SK-N-SH treated with all-trans-retinoic acid at 6 μM for 48 hours (cell line): ENCODE data around the gene HRNR.

Experiments used
- ATAC-seq: fragments of 200-7000 bp; cut with Tn5 transposase; 3 replicates; pipeline ENCODE4 v1.9.1; 2020; ENCODE audit warnings: mild to moderate bottlenecking, moderate library complexity
- ARNTL ChIP-seq: fragments of 450-650 bp; formaldehyde crosslinking; IDR thresholded peaks from 2 replicates; pipeline ENCODE4 v1.5.0; 2020; ENCODE audit warnings: low read depth, mild to moderate bottlenecking, moderate library complexity, borderline replicate concordance
- BACH2 ChIP-seq: fragments of 250-450 bp; sonication (Bioruptor Pico); IDR thresholded peaks from 2 replicates; pipeline ENCODE4 v1.9.0; 2021; ENCODE audit warnings: mild to moderate bottlenecking, borderline replicate concordance
- ESRRG ChIP-seq: fragments of 250-450 bp; sonication (Bioruptor Pico); IDR thresholded peaks from 2 replicates; pipeline ENCODE4 v1.6.1; 2021; ENCODE audit warnings: mild to moderate bottlenecking
- OSR1 ChIP-seq: fragments of 250-450 bp; sonication (Bioruptor Pico); IDR thresholded peaks from 2 replicates; pipeline ENCODE4 v1.8.0; 2022; ENCODE audit warnings: moderate library complexity, mild to moderate bottlenecking, inconsistent platforms
- PPARA ChIP-seq: fragments of 250-450 bp; sonication (Bioruptor Pico); IDR thresholded peaks from 2 replicates; pipeline ENCODE4 v1.5.0; 2020; ENCODE audit warnings: mild to moderate bottlenecking, borderline replicate concordance
- SNAI2 ChIP-seq: fragments of 250-450 bp; sonication (Bioruptor Pico); IDR thresholded peaks from 2 replicates; pipeline ENCODE4 v1.5.0; 2020; ENCODE audit warnings: mild to moderate bottlenecking, moderate library complexity
- TCF4 ChIP-seq: fragments of 250-450 bp; sonication (Bioruptor Pico); IDR thresholded peaks from 2 replicates; pipeline ENCODE4 v1.8.0; 2021; ENCODE audit warnings: mild to moderate bottlenecking, moderate library complexity, borderline replicate concordance
- TOX ChIP-seq: fragments of 250-450 bp; sonication (Bioruptor Pico); IDR thresholded peaks from 2 replicates; pipeline ENCODE4 v1.8.0; 2021; ENCODE audit warnings: mild to moderate bottlenecking, moderate library complexity, borderline replicate concordance
- ZC3H10 ChIP-seq: fragments of 250-450 bp; sonication (Bioruptor Pico); IDR thresholded peaks from 2 replicates; pipeline ENCODE4 v1.5.1; 2021; ENCODE audit warnings: mild to moderate bottlenecking, moderate library complexity
- ZFP3 ChIP-seq: fragments of 250-450 bp; sonication (Bioruptor Pico); IDR thresholded peaks from 2 replicates; pipeline ENCODE4 v1.5.0; 2020; ENCODE audit warnings: mild to moderate bottlenecking, moderate library complexity
- ZFP30 ChIP-seq: fragments of 450-650 bp; formaldehyde crosslinking; IDR thresholded peaks from 2 replicates; pipeline ENCODE4 v1.5.0; 2022; ENCODE audit warnings: mild to moderate bottlenecking, moderate library complexity
- ZNF565 ChIP-seq: fragments of 450-650 bp; formaldehyde crosslinking; conservative IDR thresholded peaks from 2 replicates; pipeline ENCODE4 v1.5.0; 2020; ENCODE audit warnings: low read depth, mild to moderate bottlenecking, moderate library complexity
- ZNF8 ChIP-seq: fragments of 450-650 bp; formaldehyde crosslinking; IDR thresholded peaks from 2 replicates; pipeline ENCODE4 v1.5.0; 2020; ENCODE audit warnings: mild to moderate bottlenecking, moderate library complexity
- TF ChIP-seq, protein P1 (sequence below): fragments of 250-450 bp; sonication (Bioruptor Pico); IDR thresholded peaks from 2 replicates; pipeline ENCODE4 v1.5.1; 2020; ENCODE audit warnings: low read depth, mild to moderate bottlenecking, moderate library complexity
- TF ChIP-seq, protein P2 (sequence below): fragments of 250-450 bp; sonication (Bioruptor Pico); IDR thresholded peaks from 2 replicates; pipeline ENCODE4 v1.8.0; 2020; ENCODE audit warnings: mild to moderate bottlenecking, moderate library complexity, borderline replicate concordance
- TF ChIP-seq, protein P3 (sequence below): fragments of 250-450 bp; sonication (Bioruptor Pico); IDR thresholded peaks from 2 replicates; pipeline ENCODE4 v1.5.1; 2021; ENCODE audit warnings: mild to moderate bottlenecking, moderate library complexity
- TF ChIP-seq, protein P4 (sequence below): fragments of 250-450 bp; sonication (Bioruptor Pico); IDR thresholded peaks from 2 replicates; pipeline ENCODE4 v1.8.0; 2021; ENCODE audit warnings: low read depth, mild to moderate bottlenecking, moderate library complexity, borderline replicate concordance

HRNR gene

DNA sequence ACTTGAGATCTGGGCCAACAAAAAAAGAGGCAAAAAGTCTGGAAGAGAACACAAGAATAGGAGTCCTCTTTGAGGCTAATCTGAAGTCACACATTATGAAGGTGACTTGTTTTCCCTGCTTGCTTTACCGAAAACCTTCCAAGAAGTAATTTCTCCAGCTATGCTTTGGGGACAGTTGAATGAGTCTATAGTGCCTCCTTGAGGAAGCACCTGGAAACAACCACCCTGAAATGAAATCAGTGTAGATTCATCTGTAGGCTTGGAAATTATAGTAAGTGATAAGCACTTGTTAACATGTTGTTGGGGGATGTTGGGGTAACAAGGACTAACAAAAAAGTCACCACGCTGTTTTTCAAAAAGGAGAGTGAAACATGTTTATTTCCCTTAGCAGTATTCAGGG is 41.6 kb downstream of the HRNR start:
- ATAC-seq = peak; percentile 53
- TF ChIP-seq TOX (CRISPR knock-in tag) (no peak), ZNF8 (CRISPR knock-in tag) (no peak), ZFP3 (CRISPR knock-in tag) (no peak)
- TF ChIP-seq, protein P1, sequence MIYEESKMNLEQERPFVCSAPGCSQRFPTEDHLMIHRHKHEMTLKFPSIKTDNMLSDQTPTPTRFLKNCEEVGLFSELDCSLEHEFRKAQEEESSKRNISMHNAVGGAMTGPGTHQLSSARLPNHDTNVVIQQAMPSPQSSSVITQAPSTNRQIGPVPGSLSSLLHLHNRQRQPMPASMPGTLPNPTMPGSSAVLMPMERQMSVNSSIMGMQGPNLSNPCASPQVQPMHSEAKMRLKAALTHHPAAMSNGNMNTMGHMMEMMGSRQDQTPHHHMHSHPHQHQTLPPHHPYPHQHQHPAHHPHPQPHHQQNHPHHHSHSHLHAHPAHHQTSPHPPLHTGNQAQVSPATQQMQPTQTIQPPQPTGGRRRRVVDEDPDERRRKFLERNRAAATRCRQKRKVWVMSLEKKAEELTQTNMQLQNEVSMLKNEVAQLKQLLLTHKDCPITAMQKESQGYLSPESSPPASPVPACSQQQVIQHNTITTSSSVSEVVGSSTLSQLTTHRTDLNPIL (CRISPR knock-in tag) = no peak
- TF ChIP-seq, protein P2, sequence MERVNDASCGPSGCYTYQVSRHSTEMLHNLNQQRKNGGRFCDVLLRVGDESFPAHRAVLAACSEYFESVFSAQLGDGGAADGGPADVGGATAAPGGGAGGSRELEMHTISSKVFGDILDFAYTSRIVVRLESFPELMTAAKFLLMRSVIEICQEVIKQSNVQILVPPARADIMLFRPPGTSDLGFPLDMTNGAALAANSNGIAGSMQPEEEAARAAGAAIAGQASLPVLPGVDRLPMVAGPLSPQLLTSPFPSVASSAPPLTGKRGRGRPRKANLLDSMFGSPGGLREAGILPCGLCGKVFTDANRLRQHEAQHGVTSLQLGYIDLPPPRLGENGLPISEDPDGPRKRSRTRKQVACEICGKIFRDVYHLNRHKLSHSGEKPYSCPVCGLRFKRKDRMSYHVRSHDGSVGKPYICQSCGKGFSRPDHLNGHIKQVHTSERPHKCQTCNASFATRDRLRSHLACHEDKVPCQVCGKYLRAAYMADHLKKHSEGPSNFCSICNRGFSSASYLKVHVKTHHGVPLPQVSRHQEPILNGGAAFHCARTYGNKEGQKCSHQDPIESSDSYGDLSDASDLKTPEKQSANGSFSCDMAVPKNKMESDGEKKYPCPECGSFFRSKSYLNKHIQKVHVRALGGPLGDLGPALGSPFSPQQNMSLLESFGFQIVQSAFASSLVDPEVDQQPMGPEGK (CRISPR knock-in tag) = no peak

DNA sequence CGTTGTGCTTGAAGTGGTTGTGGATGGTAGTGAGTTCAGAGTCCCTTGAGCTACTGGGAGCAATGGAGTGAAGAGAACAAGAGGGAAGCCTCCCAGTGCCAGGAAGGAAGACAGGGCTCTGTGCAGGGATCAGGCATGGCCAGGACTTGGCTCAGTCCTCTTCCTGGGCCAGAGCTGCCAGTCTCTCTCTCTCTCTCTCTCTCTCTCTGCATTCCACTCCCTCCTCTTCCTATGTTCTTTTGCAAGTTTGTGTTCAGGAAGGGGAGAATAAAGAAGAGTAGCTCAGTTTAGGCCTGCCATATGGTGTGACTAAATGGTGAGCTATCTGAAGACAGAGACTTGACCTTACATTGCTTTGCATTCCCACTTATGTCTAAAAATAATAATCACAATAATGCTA is 44.4 kb downstream of the HRNR start:
- TF ChIP-seq, protein P3, sequence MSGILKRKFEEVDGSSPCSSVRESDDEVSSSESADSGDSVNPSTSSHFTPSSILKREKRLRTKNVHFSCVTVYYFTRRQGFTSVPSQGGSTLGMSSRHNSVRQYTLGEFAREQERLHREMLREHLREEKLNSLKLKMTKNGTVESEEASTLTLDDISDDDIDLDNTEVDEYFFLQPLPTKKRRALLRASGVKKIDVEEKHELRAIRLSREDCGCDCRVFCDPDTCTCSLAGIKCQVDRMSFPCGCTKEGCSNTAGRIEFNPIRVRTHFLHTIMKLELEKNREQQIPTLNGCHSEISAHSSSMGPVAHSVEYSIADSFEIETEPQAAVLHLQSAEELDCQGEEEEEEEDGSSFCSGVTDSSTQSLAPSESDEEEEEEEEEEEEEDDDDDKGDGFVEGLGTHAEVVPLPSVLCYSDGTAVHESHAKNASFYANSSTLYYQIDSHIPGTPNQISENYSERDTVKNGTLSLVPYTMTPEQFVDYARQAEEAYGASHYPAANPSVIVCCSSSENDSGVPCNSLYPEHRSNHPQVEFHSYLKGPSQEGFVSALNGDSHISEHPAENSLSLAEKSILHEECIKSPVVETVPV (CRISPR knock-in tag) = no peak
- TF ChIP-seq, protein P1 (CRISPR knock-in tag) = no peak
- TF ChIP-seq ZNF565 = no peak
- TF ChIP-seq ESRRG (CRISPR knock-in tag) = no peak
- TF ChIP-seq PPARA = no peak
- TF ChIP-seq BACH2 (CRISPR knock-in tag) = no peak
- TF ChIP-seq, all 23 proteins: peak for 0
- ATAC-seq = no peak

DNA sequence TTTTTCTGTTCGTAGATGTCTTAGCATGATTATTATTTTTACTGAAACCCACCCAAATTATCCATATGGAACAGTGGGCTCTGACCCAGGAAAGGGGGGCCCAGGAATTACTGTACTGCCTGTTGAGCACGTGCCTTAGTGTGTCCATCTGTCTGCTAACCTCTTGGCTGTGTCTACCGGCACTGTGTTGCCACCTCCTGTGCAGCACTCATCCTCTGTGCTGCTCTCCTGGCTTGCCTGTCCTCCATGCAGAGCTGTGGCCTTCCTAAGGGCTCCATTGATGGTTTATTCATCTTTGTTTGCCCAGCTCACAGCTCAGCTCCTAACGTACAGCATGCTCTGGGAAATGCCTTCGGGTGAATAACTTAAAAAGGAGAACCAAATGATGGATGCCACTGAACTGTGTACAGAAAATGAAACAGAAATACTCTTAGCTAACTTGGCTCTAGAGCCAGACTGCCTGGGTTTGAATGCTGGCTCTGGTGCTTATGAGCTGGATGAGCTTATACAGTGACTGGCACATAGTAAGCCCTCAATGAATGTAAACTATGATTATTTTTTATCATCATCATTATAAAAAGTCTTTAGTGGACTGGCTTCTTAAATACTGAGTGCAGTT is 53.6 kb downstream of the HRNR start:
- no peak for ATAC-seq
- TF ChIP-seq OSR1 (CRISPR knock-in tag) = no peak
- no peak for TF ChIP-seq PPARA
- TF ChIP-seq, protein P4, sequence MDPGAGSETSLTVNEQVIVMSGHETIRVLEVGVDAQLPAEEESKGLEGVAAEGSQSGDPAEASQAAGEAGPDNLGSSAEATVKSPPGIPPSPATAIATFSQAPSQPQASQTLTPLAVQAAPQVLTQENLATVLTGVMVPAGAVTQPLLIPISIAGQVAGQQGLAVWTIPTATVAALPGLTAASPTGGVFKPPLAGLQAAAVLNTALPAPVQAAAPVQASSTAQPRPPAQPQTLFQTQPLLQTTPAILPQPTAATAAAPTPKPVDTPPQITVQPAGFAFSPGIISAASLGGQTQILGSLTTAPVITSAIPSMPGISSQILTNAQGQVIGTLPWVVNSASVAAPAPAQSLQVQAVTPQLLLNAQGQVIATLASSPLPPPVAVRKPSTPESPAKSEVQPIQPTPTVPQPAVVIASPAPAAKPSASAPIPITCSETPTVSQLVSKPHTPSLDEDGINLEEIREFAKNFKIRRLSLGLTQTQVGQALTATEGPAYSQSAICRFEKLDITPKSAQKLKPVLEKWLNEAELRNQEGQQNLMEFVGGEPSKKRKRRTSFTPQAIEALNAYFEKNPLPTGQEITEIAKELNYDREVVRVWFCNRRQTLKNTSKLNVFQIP (CRISPR knock-in tag) = no peak
- TF ChIP-seq, protein P2 (CRISPR knock-in tag) = no peak
- no peak for TF ChIP-seq TCF4 (CRISPR knock-in tag)
- TF ChIP-seq, protein P1 (CRISPR knock-in tag) = no peak
- TF ChIP-seq SNAI2 (CRISPR knock-in tag) = no peak
- TF ChIP-seq ESRRG (CRISPR knock-in tag) = no peak
- TF ChIP-seq ARNTL (CRISPR knock-in tag) = no peak
- no peak for TF ChIP-seq ZC3H10 (CRISPR knock-in tag)
- TF ChIP-seq, protein P3 (CRISPR knock-in tag) = no peak
- TF ChIP-seq ZNF8 (CRISPR knock-in tag) = no peak
- no peak for TF ChIP-seq ZFP30 (CRISPR knock-in tag)
- TF ChIP-seq, all 23 proteins: peak for 0
